ENCODE measurements around the gene NUDT12.

Gene NUDT12

GRCh38 chr5:103541114-103541513 lies 21.5 kb downstream of the NUDT12 start:
- DNase-seq (ENCODE audit: low spot score) = no peak

- DNase-seq (ENCODE audit: low spot score) = no peak
Measured at GRCh38 chr5:103539376-103540330, 22.9 kb downstream of the NUDT12 start.

GRCh38 chr5:103532086-103532734 lies 30.4 kb downstream of the NUDT12 start:
- peak; percentile 25 for DNase-seq (ENCODE audit: low spot score)

- DNase-seq (ENCODE audit: low spot score) = no peak
Measured at GRCh38 chr5:103526164-103526915, 36.2 kb downstream of the NUDT12 start.

- no peak for DNase-seq (ENCODE audit: low spot score)
Measured at GRCh38 chr5:103525361-103525760, 37.2 kb downstream of the NUDT12 start.

GRCh38 chr5:103523319-103523718 lies 39.3 kb downstream of the NUDT12 start:
- DNase-seq (ENCODE audit: low spot score) = no peak

- DNase-seq (ENCODE audit: low spot score) = no peak
Measured at GRCh38 chr5:103522586-103522985, 40.0 kb downstream of the NUDT12 start.

GRCh38 chr5:103519550-103519949 lies 43.0 kb downstream of the NUDT12 start:
- no peak for DNase-seq (ENCODE audit: low spot score)

GRCh38 chr5:103514371-103514770 lies 48.2 kb downstream of the NUDT12 start:
- DNase-seq (ENCODE audit: low spot score) = peak; percentile 35

- no peak for DNase-seq (ENCODE audit: low spot score)
Measured at GRCh38 chr5:103513701-103514100, 48.9 kb downstream of the NUDT12 start.

GRCh38 chr5:103512500-103512899 lies 50.1 kb downstream of the NUDT12 start:
- DNase-seq (ENCODE audit: low spot score) = peak; percentile 72

GRCh38 chr5:103511554-103511885 lies 51.1 kb downstream of the NUDT12 start:
- DNase-seq (ENCODE audit: low spot score) = peak; percentile 87

GRCh38 chr5:103510851-103511553 lies 51.6 kb downstream of the NUDT12 start:
- peak; percentile 62 for DNase-seq (ENCODE audit: low spot score)

- DNase-seq (ENCODE audit: low spot score) = peak; percentile 28
Measured at GRCh38 chr5:103505581-103506305, 56.8 kb downstream of the NUDT12 start.

- DNase-seq (ENCODE audit: low spot score) = no peak
Measured at GRCh38 chr5:103503066-103503465, 59.5 kb downstream of the NUDT12 start.

- DNase-seq (ENCODE audit: low spot score) = no peak
Measured at GRCh38 chr5:103502662-103503061, 59.9 kb downstream of the NUDT12 start.
